ENCODE data around the gene SSU72.

Gene SSU72

DNA sequence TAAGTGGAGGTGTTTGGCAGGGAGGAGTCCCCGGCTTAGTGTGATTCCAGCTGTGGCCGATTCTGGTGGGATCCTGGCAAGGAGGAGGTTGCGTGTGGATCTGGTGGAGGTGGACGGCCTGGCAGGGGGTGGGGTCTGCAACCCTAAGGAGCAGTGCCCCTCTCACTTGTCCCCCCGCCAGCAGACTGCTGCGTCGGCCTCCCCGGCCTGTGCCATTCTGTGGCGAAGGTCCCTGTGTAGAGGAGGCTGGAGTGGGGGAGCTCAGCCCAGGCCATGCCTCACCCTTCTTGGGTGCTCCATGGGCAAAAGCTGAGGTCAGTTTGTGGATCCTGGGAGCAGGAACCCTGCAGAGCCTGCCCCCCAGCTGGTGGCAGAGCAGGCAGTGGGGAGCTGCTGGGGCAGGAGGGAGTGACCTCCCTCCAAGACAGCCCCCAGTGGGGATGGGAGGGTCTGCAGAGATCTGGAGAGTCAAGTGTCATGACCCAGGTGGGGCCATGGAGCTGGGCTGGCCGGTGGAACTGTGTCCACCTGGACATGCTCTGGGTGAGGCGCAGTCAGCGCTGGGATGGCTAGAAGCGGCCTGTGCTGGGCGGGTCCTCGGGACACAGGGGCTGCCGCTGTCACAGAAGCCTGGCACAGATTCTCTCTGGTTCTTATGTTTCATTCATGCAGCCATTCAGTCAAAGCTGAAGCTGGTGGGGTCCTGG is 45.9 kb upstream of the SSU72 start:
- WGBS (ENCODE audit: insufficient coverage): 94% methylated on average over 13 of the region's 16 CpGs

DNA sequence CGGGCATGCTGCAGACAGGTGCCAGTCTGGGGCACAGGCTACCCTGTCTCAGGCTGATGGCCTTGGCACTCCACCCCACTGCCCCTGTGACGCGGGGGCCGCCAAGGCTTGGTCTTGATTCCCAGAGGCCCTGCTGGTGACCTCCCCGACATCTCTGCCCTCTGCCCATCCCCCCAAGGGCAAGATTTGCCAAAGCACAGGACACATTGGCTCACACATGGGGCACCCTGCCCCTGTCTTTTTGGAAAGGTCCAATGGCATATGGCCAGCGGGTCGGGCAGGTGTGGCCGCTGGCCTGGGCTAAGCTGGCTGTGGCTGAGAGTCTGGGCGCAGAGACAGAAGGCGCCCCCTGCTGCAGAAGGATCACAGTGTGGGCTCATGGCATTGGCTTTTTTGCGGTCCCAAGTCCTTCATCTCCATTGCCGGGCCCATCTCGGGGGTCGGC is 45.3 kb upstream of the SSU72 start:
- Histone ChIP-seq H3K4me3 (ENCODE audit: control insufficient read depth in 1 of 7, extremely low read depth in 1 of 7, insufficient read depth in 4 of 7, low read depth in 2 of 7, low read length in 6 of 7) (no peak overlapping the region), H3K9me3 (ENCODE audit: control extremely low read depth in 1 of 5, control insufficient read depth in 4 of 5, insufficient read depth in 2 of 5, low read depth in 1 of 5, low read length in 4 of 5) (no peaks in the 10 kb centered on the region), H3K27me3 (replicated peaks in 2 of 5; ENCODE audit: control insufficient read depth in 4 of 5, insufficient read depth in 5 of 5, low read length in 4 of 5) (no peaks in the 10 kb centered on the region), H3K36me3 (ENCODE audit: control insufficient read depth in 4 of 4, insufficient read depth in 4 of 4, low read length in 3 of 4) (peaks cover 0 to 11% (median 8%) of the 10 kb centered on the region in 4 experiments), H3K4me1 (ENCODE audit: control extremely low read depth in 1 of 4, control insufficient read depth in 4 of 4, insufficient read depth in 4 of 4, low read length in 3 of 4) (peaks cover 0 to 12% (median 11%) of the 10 kb centered on the region in 4 experiments), H3K27ac (ENCODE audit: insufficient read depth in 1 of 2, low read depth in 1 of 2, low read length in 2 of 2, poor library complexity in 1 of 2, severe bottlenecking in 2 of 2) (no peak overlapping the region)
- DNase-seq: no peak
- WGBS (ENCODE audit: insufficient coverage): 96% methylated on average over 12 of the region's 14 CpGs
- POLR2A ChIA-PET: no interaction called here
- CTCF ChIA-PET: interaction anchor here (1.3 kb wide), 1 partner anchor 9 kb away, joined by 5 read pairs; no protein-coding TSS in a partner anchor

More for the DNA sequence above, 45.9 kb upstream of the SSU72 start:
- no peak for DNase-seq
- Histone ChIP-seq H3K9me3 (ENCODE audit: control extremely low read depth in 1 of 5, control insufficient read depth in 4 of 5, insufficient read depth in 2 of 5, low read depth in 1 of 5, low read length in 4 of 5) (no peaks in the 10 kb centered on the region), H3K27ac (ENCODE audit: insufficient read depth in 1 of 2, low read depth in 1 of 2, low read length in 2 of 2, poor library complexity in 1 of 2, severe bottlenecking in 2 of 2) (no peak overlapping the region), H3K4me1 (ENCODE audit: control extremely low read depth in 1 of 4, control insufficient read depth in 4 of 4, insufficient read depth in 4 of 4, low read length in 3 of 4) (peaks cover 0 to 11% (median 10%) of the 10 kb centered on the region in 4 experiments), H3K36me3 (ENCODE audit: control insufficient read depth in 4 of 4, insufficient read depth in 4 of 4, low read length in 3 of 4) (peaks cover 0 to 11% (median 8%) of the 10 kb centered on the region in 4 experiments), H3K27me3 (replicated peaks in 2 of 5; ENCODE audit: control insufficient read depth in 4 of 5, insufficient read depth in 5 of 5, low read length in 4 of 5) (no peaks in the 10 kb centered on the region), H3K4me3 (ENCODE audit: control insufficient read depth in 1 of 7, extremely low read depth in 1 of 7, insufficient read depth in 4 of 7, low read depth in 2 of 7, low read length in 6 of 7) (no peak overlapping the region)
- CTCF ChIA-PET: interaction anchor here (1.1 to 1.3 kb wide), 3 partner anchors 8 to 116 kb away, joined by 3 to 5 read pairs (median 4); no protein-coding TSS in a partner anchor
- POLR2A ChIA-PET: no interaction called here

DNA sequence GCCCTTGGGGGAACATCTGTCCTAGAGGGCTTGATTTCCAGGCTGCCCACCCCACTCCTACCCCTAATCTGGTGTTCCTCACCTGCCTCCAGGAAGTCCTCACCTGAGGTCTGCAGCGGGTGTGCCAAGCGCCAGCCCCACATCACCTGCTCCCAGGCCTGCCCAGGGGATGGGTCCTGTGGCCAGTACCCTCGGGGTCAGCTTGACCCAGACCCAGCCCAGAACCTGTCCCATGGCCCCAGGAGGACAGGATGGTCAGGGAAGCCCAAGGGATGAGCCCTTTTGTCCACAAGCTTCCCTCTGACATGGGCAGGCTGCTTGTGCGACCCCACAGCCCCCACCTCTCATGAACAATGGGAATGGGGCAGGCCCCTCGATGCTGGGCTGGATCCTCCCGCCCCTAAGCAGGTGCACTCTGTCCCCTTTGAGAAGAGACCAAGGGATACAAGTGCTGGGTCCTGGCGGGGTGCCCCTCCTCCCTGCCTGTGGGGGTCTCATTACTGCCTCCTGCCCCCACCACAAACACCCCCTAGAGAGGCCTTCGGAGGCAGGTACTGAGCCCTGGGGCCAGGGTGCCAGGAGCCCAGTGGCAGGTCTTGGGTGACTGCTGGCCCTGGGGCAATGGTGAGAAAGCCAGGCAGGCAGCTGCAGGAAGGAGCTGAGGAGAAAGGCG is 43.9 kb upstream of the SSU72 start:
- peaks cover 0 to 11% (median 8%) of the 10 kb centered on the region in 4 experiments for H3K36me3 ChIP-seq (ENCODE audit: control insufficient read depth in 4 of 4, insufficient read depth in 4 of 4, low read length in 3 of 4)
- DNase-seq: no peak
- H3K27me3 ChIP-seq (replicated peaks in 2 of 5; ENCODE audit: control insufficient read depth in 4 of 5, insufficient read depth in 5 of 5, low read length in 4 of 5): no peaks in the 10 kb centered on the region
- peaks cover 5 to 26% (median 23%) of the 10 kb centered on the region in 4 experiments for H3K4me1 ChIP-seq (ENCODE audit: control extremely low read depth in 1 of 4, control insufficient read depth in 4 of 4, insufficient read depth in 4 of 4, low read length in 3 of 4)
- no peaks in the 10 kb centered on the region for H3K9me3 ChIP-seq (ENCODE audit: control extremely low read depth in 1 of 5, control insufficient read depth in 4 of 5, insufficient read depth in 2 of 5, low read depth in 1 of 5, low read length in 4 of 5)
- ChIA-PET POLR2A (no interaction called here), CTCF (interaction anchor here (1.5 to 1.7 kb wide), 2 partner anchors 11 to 41 kb away, joined by 4 read pairs; no protein-coding TSS in a partner anchor)
- 99% methylated on average over 8 of the region's 9 CpGs for WGBS (ENCODE audit: insufficient coverage)
- no peak overlapping the region for H3K27ac ChIP-seq (ENCODE audit: insufficient read depth in 1 of 2, low read depth in 1 of 2, low read length in 2 of 2, poor library complexity in 1 of 2, severe bottlenecking in 2 of 2)
- no peak overlapping the region for H3K4me3 ChIP-seq (ENCODE audit: control insufficient read depth in 1 of 7, extremely low read depth in 1 of 7, insufficient read depth in 4 of 7, low read depth in 2 of 7, low read length in 6 of 7)

DNA sequence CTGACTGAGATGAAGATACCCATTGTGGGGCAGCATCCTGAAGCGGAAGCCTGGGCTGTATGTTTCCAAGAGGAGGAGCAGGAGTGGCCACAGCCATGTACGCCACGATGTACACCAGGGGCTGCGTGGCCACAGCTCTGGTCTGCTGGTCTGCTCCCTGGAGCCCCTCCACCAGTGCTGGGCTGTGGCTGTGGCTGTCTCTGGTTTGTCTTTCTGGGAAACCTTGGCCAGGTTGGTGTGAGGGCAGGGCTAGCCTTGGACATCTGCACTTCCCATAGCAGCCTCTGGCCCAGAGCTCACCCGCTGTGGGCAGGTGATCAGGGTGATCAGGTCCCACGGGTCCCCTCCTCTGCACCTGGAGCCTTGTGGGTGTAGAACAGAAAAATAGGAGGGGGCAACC is 43.3 kb upstream of the SSU72 start:
- no peak for DNase-seq
- Histone ChIP-seq H3K27ac (ENCODE audit: insufficient read depth in 1 of 2, low read depth in 1 of 2, low read length in 2 of 2, poor library complexity in 1 of 2, severe bottlenecking in 2 of 2) (no peak overlapping the region), H3K9me3 (ENCODE audit: control extremely low read depth in 1 of 5, control insufficient read depth in 4 of 5, insufficient read depth in 2 of 5, low read depth in 1 of 5, low read length in 4 of 5) (no peaks in the 10 kb centered on the region), H3K27me3 (replicated peaks in 2 of 5; ENCODE audit: control insufficient read depth in 4 of 5, insufficient read depth in 5 of 5, low read length in 4 of 5) (no peaks in the 10 kb centered on the region), H3K36me3 (ENCODE audit: control insufficient read depth in 4 of 4, insufficient read depth in 4 of 4, low read length in 3 of 4) (peaks cover 0 to 11% (median 8%) of the 10 kb centered on the region in 4 experiments), H3K4me1 (ENCODE audit: control extremely low read depth in 1 of 4, control insufficient read depth in 4 of 4, insufficient read depth in 4 of 4, low read length in 3 of 4) (peaks cover 5 to 27% (median 25%) of the 10 kb centered on the region in 4 experiments), H3K4me3 (ENCODE audit: control insufficient read depth in 1 of 7, extremely low read depth in 1 of 7, insufficient read depth in 4 of 7, low read depth in 2 of 7, low read length in 6 of 7) (no peak overlapping the region)
- 100% methylated on average over 6 of the region's 6 CpGs for WGBS (ENCODE audit: insufficient coverage)
- CTCF ChIA-PET: interaction anchor here (1.5 to 1.7 kb wide), 2 partner anchors 11 to 40 kb away, joined by 4 read pairs; no protein-coding TSS in a partner anchor
- POLR2A ChIA-PET: no interaction called here

DNA sequence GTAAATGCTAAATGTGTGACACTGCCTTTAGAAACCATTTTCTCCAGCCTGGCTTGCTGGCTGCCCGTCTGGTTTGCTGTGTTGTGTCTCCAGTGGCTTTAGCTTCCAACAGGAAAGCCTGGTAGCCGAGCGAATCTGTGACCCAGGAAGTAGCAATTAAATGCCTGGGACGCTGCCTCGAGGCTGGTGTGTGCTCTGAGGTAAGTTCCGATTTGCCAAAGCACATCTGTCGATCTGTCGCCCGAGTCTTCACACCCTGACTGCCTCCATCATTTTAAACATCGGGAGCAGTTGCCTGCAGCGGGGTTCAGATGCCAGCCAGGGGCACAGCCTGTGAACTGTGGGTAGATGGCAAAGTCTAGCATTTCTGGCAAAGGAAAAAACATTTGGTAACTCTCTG is 42.9 kb upstream of the SSU72 start:
- Histone ChIP-seq H3K9me3 (ENCODE audit: control extremely low read depth in 1 of 5, control insufficient read depth in 4 of 5, insufficient read depth in 2 of 5, low read depth in 1 of 5, low read length in 4 of 5) (no peaks in the 10 kb centered on the region), H3K27me3 (replicated peaks in 2 of 5; ENCODE audit: control insufficient read depth in 4 of 5, insufficient read depth in 5 of 5, low read length in 4 of 5) (no peaks in the 10 kb centered on the region), H3K27ac (ENCODE audit: insufficient read depth in 1 of 2, low read depth in 1 of 2, low read length in 2 of 2, poor library complexity in 1 of 2, severe bottlenecking in 2 of 2) (no peak overlapping the region), H3K36me3 (ENCODE audit: control insufficient read depth in 4 of 4, insufficient read depth in 4 of 4, low read length in 3 of 4) (peaks cover 0 to 11% (median 8%) of the 10 kb centered on the region in 4 experiments), H3K4me1 (ENCODE audit: control extremely low read depth in 1 of 4, control insufficient read depth in 4 of 4, insufficient read depth in 4 of 4, low read length in 3 of 4) (peaks cover 5 to 27% (median 25%) of the 10 kb centered on the region in 4 experiments), H3K4me3 (ENCODE audit: control insufficient read depth in 1 of 7, extremely low read depth in 1 of 7, insufficient read depth in 4 of 7, low read depth in 2 of 7, low read length in 6 of 7) (no peak overlapping the region)
- DNase-seq: no peak
- WGBS (ENCODE audit: insufficient coverage): 99% methylated on average over 11 of the region's 11 CpGs
- ChIA-PET POLR2A (no interaction called here), CTCF (interaction anchor here (1.0 to 1.7 kb wide), 3 partner anchors 8 to 40 kb away, joined by 3 to 4 read pairs (median 4); no protein-coding TSS in a partner anchor)

DNA sequence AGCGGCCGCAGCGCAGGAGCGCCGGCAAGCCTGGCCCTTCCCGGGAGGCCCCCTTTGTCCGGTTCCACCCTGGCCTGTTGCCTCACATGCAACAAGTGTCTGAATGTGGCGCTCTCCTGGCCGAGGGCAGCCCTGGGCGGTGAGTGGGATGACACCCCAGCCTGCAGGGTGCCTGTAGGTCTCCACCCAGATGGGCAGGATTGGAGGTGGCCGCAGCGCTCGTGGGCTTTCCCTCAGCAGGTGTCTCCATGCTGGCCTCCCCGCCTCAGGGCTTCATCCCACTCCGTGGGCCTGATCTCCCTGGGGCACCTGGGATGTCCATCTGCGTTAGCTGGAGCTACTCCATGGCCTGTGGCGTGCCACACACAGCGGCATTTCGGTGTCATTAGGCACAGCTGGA is 42.2 kb upstream of the SSU72 start:
- peak overlapping the region in 6 of 7 experiments; percentile 82 to 98 (median 91) for H3K4me3 ChIP-seq (ENCODE audit: control insufficient read depth in 1 of 7, extremely low read depth in 1 of 7, insufficient read depth in 4 of 7, low read depth in 2 of 7, low read length in 6 of 7)
- CTCF ChIA-PET: interaction anchor here (1.0 to 1.5 kb wide), 2 partner anchors 9 to 39 kb away, joined by 3 to 4 read pairs; no protein-coding TSS in a partner anchor

More for the DNA sequence above, 42.2 kb upstream of the SSU72 start:
- peaks cover 0 to 11% (median 8%) of the 10 kb centered on the region in 4 experiments for H3K36me3 ChIP-seq (ENCODE audit: control insufficient read depth in 4 of 4, insufficient read depth in 4 of 4, low read length in 3 of 4)
- WGBS (ENCODE audit: insufficient coverage): 95% methylated on average over 16 of the region's 19 CpGs
- H3K27ac ChIP-seq (ENCODE audit: insufficient read depth in 1 of 2, low read depth in 1 of 2, low read length in 2 of 2, poor library complexity in 1 of 2, severe bottlenecking in 2 of 2): peak overlapping the region in 1 of 2 experiments; percentile 58
- POLR2A ChIA-PET: interaction anchor here (3.1 kb wide), 1 partner anchor 13 kb away, joined by 20 read pairs; no protein-coding TSS in a partner anchor
- peaks cover 5 to 29% (median 25%) of the 10 kb centered on the region in 4 experiments for H3K4me1 ChIP-seq (ENCODE audit: control extremely low read depth in 1 of 4, control insufficient read depth in 4 of 4, insufficient read depth in 4 of 4, low read length in 3 of 4)
- H3K27me3 ChIP-seq (replicated peaks in 2 of 5; ENCODE audit: control insufficient read depth in 4 of 5, insufficient read depth in 5 of 5, low read length in 4 of 5): no peaks in the 10 kb centered on the region
- no peak for DNase-seq
- no peaks in the 10 kb centered on the region for H3K9me3 ChIP-seq (ENCODE audit: control extremely low read depth in 1 of 5, control insufficient read depth in 4 of 5, insufficient read depth in 2 of 5, low read depth in 1 of 5, low read length in 4 of 5)
